HG03280 (cell line): ENCODE measurements around the gene RCOR2.
"Not testable (repeated sequence)": the region's sequence is repeated elsewhere in the genome, so short reads cannot be mapped to it uniquely, and the experiment has no call there.

Source experiments
- ATAC-seq: cut with Tn5 transposase; IDR thresholded peaks from one replicate; pipeline ENCODE4 v1.9.1; 2021; ENCODE audit warnings: mild to moderate bottlenecking, moderate library complexity; ENCODE audit not compliant: unreplicated experiment

Gene RCOR2

DNA sequence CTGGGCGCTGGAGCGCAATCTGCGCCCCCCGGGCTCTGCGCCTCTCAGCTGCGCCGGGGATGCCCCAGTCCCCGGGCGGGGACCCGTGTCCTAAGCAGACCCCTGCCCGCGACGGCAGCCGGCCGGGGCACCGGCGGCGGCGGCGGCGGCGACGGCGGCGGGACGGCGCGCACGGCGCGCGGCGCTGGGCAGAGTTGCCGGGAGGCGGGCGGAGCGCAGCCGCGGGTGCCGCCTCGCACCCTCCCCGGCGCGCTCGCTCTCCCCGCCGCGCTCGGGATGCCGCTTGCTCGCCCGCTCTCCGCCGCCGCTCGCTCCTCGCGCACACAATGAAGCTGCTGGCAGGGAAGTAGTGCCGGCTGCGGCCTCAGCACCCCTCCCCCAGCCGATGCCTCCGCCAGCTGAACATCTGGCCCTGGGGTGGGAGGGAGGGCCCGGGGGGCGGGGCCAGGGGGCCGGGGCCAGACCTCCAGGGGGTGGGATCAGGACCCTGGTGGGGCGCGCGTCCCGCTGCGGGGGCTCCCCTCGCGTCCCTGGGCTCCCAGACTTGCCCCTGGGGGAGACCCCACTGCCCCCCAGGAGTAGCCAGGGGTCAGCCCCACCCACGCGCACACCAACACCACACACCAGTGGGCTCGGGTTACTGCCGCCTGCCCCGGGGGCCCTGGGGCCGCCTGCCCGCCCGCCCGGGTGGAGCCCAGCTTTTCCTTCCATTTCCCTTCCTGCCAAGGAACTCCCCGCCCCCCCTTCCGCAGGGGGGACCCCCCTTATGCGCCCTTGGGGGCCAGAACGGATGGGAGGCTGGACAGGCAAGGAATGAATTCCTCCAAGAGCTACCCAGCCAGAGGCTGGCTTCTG lies at the start of gene RCOR2:
TSS of gene RCOR2 (minus strand) at position 328 of the 855 bp plus-strand sequence. CDS start 708 bp downstream, outside the sequence.
- peak; percentile 45 for ATAC-seq

DNA sequence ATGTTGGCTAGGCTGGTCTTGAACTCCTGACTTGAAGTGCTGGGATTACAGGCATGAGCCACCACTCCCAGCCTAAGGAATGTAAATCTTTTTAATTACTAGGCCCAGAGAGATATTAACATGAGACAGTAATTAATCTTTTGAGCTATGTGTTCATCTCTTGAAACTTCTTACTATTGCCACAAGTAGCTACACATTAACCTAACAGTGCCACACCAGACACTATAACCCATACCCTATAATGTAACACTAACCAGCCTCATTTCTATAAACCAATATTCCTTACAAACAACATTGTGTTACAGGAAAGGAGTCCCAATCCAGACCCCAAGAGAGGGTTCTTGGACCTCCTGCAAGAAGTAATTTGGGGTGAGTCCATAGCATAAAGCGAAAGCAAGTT lies 49.5 kb upstream of the RCOR2 start:
- ATAC-seq = no peak

DNA sequence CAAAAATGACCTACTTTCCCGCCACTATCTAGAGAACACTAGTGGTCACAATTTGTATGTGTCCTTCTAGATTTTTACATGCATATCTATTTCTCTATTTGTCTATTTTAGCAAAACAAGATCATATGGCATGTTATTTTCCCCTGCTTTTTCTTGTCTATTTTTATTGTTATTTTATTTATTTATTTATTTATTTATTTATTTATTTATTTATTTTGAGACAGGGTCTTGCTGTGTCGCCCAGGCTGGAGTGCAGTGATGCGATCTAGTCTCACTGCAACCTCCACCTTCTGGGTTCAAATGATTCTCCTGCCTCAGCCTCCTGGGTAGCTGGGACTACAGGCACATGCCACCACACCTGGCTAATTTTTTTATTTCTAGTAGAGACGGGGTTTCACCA lies 46.9 kb upstream of the RCOR2 start:
- not testable (repeated sequence) for ATAC-seq

DNA sequence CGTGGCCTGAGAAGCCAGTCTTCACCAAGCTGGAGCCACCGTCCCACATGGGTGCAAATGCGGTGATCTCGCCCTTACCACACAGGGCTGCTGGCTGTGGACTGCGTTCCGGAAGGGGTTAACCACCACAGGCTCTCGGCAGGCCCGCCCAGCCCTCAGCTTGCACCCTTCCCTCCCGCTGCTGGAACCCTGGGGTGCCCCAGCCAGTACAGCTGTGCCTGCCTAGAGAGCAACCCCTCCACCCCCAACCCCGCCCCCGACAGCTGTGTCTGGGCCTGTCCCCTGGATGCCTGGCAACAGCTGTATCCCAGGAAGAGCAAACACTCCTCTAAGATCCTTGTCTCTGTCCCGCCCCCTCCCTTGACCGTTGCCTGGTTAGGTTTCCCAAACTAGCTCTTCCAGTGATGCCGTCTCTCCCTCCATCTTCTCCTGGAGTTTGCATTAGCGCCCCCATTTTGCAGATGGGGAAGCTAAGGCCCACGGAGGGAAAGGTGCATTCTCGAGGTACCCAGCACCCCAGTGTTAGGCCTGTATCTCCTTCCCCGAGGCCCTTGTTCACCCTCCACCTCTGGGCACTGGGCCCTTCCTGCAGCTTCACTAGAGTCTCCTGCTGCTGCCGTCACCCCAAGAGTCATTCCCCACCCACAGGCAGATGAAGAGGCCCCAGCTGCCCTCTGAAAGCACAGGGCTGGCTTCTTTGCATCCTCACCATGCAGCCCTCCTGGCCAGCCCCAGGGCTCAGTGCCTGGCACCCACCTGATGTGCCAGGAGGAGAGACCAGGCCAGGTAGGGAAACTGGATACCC lies 44.8 kb upstream of the RCOR2 start:
- no peak for ATAC-seq

DNA sequence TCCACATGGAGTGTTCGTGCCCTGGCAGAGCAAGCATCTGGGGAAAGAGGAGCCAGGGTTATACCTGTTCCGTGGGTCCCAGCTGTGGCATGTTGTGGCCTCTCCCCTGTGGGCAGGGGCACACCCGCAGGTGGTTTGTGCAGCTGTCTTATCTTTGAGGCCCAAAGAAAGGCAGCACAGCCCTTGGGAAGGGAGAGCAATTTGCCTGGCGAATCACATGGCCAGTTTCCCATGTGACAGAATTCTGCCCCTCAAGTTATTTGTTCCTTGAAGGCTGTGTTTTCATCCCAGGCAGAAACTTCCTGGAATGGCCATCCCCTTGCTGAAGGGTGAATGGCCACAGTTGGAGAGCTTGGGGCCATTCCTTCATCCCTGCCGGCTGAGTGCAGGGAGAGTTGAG lies 41.0 kb upstream of the RCOR2 start:
- ATAC-seq = no peak

DNA sequence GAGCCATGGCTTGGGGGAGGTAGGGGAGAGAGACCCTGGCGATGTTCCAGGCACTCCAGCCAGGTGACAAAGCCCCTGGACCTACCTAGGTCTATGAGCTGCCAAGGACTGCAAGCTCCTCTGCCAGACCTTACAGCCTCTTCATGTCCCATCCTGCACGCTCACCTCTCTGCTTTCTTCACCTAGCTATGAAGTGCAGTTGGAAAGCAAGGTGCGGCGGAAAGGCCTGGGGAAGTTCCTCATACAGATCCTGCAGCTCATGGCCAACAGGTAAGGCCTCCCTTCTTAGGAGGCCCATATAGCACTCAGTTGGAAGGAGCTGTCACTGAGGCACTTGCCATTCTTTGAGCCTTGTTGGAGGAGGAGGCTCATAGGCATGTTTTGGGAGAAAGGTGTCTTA lies 35.6 kb upstream of the RCOR2 start:
- ATAC-seq = no peak

DNA sequence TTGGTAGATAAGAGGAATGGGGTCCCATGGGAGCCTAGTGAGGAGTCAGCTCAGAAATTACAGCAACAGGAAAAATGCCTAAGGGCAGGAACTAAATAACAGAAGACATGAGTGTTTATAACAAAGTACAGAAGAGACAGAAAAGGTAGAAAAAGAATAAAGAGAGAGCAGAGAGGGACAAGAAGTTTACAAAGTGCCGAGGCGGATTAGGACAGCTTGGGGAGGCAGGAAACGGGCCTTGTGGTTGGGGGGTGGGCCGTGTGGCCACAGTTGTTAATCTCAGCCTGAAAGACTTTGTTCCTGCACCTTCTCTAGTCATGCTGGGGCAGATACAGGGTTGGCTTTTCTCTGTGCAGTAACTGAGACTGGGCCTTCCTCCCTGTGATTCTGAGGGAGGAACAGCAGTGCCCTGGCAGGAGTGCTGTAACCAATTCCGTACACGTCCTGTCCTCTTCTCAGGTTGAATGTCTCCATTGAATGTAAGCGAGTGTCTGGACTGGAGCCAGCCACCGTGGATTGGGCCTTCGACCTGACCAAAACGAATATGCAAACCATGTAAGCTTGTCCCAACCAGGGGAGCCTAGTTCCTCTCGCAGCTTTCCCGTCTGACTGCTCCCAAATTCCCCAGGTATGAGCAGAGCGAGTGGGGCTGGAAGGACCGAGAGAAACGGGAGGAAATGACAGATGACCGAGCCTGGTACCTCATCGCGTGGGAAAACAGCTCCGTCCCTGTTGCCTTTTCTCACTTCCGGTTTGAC lies 35.0 kb upstream of the RCOR2 start:
- no peak for ATAC-seq

DNA sequence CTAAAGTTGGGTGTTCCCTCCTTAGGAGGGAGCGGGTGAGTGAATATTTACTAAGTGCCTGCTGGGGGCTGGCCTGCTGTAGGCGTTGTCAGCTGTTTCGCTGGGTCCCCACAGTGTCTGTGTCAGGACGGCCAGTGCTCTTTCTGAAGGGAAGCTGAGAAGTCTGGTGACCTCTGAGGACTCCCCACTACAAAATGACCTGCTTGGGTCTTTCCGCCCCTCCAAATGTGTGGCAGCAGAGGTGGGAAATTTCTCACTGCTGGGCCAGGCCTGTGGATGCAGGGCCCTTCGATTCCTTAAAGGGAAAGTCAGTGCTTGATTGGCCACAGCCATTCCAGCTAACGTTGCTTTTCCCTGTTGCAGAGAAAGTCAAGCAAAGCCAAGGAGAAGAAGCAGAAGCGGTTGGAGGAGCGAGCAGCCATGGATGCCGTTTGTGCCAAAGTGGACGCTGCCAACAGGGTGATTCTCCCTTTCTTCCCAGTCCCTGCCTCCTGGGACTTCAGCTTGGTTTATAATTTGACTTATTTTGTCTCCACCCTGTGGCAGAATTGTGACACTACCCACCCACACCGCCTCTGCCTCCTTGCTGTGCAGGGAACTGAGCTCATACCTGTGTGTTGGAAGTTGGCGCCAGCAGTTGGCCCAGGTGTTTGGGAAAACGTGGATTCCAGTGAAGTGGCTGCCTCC lies 28.7 kb upstream of the RCOR2 start:
- no peak for ATAC-seq

DNA sequence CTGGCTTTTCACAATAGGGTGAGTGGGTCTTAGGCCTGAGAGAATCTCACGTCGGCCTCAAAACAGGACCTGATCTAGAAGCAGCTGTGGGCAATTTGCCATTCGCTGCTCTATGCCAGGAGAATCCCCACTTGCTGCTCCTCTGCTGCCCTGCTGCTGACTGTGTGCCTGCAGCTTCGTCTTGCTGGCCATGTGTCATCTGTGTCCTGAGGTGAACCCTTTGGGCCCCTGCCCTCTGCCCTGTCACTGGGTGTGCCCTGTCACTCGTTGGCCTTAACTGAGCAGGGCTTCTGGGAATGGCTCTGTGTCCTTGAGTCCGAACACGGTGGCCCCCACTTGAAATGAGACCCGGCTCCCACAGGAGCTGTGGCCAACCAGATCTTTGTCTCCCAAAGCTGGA lies 28.0 kb upstream of the RCOR2 start:
- ATAC-seq = no peak

DNA sequence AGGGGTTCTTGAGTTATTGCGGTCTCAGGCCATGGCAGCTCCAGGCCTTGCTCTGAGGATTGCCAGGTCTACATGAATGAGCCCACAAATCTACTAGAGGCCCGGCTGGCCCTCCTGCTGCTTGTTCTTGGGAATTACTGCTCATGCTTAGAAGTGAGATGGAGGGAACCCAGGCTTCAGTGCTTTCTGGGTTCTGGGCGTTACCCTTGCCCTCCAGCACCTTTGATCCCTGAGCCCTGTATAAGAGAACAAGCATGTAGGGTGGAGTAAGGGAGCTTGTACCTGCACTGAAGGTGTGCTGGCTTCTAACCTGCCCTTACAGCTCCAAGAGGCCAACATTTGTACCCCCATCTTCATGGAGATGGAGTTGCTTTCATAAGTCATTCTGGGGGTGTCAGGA lies 25.8 kb upstream of the RCOR2 start:
- no peak for ATAC-seq

DNA sequence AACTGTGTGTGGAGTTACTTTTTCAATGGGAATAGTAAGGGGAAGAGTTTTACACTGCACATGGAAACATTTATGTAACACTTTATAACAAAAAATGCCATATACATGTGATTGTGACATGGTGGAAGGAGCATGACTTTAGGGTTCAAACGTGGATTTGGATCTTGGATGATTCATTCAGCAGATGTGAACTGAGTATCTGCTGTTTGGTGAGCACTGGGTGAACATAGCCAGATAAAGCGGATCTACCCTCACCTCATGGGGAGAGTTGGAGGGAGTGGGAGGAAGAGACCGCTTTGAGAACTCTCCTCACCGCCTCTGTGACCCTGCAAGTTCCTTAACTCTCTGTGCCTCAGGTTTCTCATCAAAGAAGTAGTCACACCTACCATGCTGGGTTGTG lies 24.9 kb upstream of the RCOR2 start:
- no peak for ATAC-seq

DNA sequence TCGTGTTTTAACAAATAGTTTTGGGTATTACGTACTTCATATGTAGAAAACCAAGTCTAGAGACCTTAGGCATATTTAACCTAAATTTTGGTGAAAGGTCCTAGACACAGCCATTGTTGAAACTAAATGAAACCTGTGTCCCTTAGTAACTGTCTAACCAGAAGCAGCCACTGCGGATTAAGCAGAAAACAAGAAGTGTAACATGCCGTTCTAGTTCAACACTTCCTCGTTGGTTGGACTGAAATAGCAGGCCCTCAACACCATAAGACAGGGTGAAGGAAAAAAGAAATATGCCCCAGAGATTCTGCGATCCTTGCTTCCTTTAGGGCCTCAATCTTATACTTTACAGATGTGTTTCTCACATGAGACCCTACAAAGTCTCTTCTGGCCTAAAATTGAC lies 23.8 kb upstream of the RCOR2 start:
- no peak for ATAC-seq

DNA sequence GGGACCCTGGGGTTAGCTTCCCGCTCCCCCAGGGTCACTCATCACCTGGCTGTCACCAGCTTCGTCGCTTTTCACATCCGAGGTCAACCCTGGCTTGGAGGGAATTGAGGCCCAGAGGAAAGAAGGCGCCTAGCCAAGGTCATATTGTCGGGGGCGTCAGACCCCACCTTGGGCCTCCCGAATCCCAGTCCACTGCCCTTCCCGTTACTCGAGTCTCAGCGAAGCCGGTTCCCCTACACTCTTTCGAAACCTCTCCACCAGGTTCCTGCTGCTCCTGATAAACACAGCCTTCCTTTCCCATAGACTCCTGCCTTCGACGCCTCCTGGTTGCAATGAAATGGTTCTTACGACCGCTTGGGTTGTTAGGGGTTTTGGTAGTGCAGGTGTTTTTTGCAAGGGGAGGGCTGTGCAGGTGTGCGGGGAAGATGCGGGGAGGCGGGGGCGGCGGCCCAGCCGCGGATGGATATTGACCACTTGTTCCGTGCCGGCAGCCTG lies 22.5 kb upstream of the RCOR2 start:
- no peak for ATAC-seq

DNA sequence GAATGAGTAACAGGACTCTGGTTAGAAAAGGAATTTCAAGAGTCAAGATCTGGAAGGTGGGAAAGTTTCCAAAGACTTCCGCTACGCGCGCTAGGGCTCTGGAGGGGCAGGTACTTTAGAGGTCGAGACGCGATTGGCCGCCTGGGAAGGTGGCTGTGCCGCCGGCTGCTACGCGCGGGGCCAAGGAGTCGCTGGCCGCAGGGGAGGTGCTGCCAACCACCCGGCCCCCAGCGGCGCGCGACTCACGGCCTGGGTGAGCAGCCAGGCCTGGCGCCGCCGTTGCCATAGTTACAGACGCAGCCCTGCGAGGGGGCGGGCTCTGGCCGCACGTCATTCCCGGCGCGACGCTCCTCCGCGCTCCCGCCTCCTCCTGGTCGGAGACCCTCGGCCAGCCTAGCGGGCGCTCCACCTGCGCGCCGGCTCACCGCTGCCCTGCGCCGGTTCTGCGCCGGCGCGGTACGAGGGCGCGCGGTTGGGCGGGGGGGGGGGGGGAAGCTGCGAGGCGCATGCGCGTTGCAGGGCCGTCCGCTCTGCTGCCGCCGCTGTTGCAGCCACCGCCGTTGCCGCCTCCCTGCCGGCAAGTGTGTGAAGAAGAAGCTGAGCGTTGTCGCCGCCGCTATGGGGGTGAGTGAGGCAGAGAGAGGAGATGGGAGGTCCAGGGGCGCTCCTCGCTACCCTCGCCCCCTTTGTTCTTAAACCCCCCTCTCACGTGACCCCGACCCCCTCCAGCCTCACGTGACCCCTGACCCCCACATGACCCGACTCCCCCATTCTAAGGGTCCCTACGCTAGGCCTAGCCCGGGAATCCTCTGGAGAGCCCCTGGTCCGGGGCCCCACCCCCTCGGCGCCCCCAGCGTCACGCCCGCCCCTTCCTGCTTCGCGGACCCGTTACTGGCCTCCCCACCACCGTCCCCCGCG lies 21.8 kb upstream of the RCOR2 start, which contains the start of gene NAA40:
TSS of gene NAA40 (plus strand) at position 524 of the 918 bp plus-strand sequence. CDS start at position 619, 95 bp downstream.
- ATAC-seq = peak; percentile 93

DNA sequence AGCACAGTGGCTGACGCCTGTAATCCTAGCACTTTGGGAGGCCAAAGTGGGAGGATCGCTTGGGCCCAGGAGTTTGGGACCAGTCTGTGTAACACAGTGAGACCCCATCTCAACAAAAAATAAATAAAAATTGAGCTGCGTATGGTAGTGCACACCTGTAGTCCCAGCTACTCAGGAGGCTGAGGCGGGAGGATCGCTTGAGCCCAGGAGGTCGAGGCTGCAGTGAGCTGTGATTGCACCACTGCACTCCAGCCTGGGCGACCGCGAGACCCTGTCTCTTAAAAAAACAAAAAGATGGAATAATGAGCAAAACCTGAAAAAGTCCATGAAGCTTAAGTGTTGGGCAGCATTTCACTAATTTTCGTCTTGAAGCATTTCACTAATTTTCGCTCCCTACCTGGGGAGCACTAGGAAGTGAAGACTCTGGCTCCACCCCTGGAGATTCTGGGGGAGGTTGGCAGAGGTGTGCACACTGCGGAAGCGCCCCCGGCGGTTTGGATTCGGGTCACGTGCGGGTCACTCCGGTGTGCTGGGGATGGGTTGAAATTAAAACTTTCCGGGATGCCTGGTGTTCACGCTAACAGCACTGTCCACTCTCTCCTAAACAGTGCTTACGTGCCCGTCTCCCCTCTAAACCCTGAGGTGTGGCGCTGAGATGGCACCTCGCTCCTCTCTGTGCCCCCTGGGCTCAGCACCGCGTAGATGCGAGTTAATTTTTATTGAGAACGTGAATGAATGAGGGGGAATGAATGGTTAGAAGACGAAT lies 20.9 kb upstream of the RCOR2 start:
- ATAC-seq = peak; percentile 10

DNA sequence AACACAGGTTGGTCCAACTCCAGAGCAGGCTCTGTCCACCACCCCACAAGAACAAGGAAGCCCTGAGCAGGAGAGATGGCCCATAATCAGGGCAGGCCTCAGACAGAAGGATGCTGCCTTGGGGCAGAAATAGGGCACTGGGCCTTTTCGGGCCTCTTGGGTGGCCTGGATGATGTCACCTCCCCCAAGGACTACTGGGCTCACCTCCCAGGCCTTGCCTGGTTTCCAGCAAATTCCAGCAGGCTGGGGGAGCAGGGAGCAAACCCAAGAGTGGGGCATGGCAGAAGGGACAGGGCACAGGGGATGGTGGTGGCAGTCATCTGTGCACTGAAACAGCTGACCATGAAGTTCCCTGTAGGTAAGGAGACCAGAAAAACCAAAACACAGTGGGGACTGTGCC lies 16.5 kb upstream of the RCOR2 start:
- ATAC-seq = no peak

DNA sequence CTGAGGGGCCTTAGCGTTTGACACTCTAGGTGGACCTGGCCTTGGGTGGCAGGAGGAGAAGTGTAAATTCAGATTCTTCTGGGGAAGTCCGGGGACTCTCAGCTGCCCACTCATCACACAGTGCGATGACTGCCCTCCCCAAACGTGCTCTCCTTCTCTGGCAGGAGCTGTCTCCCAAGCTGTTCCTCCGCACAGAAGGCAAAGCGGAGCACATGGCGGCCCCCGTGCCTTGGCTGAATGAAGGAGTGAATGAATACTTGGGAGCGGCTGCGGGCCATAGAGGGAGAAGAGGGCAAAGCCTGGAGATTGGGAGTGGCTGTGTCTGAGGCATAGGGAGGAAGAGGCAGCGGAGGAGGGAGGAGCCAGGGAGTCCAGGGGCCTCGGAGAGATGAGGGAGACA lies 14.9 kb upstream of the RCOR2 start:
- no peak for ATAC-seq

DNA sequence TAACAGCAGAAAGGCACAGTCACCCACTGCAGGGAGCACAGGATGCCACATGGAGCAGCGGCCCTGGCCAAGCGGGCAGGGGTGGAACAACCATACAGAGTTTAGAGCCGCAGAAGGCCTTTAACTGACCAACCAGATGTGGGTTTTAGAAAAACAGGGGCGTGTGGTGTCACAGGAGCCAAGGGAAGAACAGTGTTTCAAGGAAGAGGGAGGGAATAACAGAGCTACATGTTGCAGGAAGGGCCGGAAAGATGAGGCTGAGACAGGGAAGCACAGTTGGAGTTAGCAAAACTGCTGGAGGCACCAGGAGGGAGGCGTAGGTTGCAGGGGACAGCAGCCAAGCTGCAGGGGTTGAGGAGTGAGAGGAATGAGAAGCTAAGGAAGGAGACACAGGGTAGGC lies 14.1 kb upstream of the RCOR2 start:
- ATAC-seq = no peak

DNA sequence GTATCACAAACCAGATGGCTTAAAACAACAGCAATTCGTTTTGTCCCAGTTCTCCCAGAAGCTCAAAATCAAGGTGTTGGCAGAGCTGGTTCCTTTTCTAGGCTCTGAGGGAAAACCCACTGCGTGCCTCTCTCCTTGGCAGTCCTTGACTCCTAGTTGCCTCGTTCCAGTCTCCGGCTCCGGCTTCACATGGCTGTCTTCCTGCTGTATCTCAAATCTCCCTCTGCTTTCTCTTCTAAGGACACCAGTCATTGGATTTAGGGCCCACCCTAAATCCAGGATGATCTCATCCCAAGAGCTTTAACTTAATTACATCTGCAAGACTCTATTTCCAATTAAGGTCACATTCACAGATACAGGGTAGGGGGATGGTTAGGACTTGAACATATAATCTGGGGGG lies 12.7 kb upstream of the RCOR2 start:
- ATAC-seq = no peak
